PC-3 (cell line): ENCODE results near the gene ZFPM1.

Source experiments
- CTCF ChIP-seq: fragments of 300-600 bp; sonication (generic); conservative IDR thresholded peaks from 2 replicates; pipeline ENCODE4 v1.5.1; 2017; ENCODE audit warnings: antibody characterized with exemption, low read depth, mild to moderate bottlenecking, low read length
- EZH2 ChIP-seq: fragments of 300-600 bp; sonication (generic); IDR thresholded peaks from one replicate; pipeline ENCODE4 v1.6.1; 2017; ENCODE audit warnings: antibody characterized with exemption, mild to moderate bottlenecking, low read length; ENCODE audit not compliant: unreplicated experiment
- EZH2phosphoT487 ChIP-seq: fragments of 300-600 bp; sonication (generic); IDR thresholded peaks from 2 replicates; pipeline ENCODE4 v1.6.1; 2018; ENCODE audit warnings: mild to moderate bottlenecking, antibody characterized with exemption, low read length, borderline replicate concordance

DNA sequence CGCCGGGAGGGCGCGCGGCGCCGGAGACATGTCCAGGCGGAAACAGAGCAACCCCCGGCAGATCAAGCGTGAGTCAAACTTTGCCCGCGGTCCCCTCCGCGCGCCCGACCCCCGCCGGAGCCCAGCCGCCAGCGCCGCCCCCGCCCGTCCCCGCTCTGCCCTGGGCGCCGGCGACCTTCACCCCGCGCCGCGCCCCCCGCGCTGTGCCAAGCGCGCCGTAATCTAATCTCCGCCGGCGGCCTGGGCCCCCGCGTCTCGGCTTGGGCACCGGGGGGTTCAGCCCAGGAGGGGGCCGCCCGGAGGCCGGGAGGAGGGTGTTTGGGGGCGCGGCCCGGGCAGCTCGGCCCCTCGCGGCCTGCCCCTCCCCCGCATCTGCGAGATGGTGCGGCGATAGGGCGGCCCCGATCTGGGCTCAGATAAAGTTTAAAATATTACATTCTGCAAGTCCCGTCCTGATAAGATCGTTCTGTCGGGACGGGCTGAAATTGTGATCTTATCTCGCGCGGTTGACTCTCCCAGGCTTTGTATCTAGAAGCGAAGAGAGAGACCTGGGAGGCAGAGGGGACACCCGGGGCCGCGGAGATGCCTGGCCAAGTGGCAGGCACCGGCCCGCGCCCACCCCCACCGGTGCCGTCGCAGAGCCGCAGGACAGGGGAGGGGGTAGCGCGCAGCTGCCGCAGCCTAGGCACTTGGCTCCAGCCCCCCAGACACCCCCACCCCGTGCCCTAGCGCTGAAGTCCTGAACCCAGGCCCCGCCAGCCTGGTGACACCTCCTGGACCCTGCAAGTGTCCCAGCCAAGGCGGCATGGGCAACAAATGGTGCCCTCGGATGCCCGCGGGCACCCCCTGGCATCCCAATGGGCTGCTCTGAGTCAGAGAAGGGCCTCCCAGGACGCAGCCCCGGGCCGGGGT is 787 bp downstream of the ZFPM1 start:
- TF ChIP-seq EZH2phosphoT487 (no peak), EZH2 (no peak), CTCF (no peak)
